Activated CD8-positive, alpha-beta T cell treated with anti-CD3 and anti-CD28 coated beads for 36 hours (primary cell): ENCODE measurements around the gene PPIB. TPM values are rescaled to one million over a fixed set of nuclear protein-coding genes. Genes with fewer than 3 reads are reported as not detected.

Source experiments
- ATAC-seq: fragments of 200-7000 bp; cut with Tn5 transposase; one replicate; pipeline ENCODE4 v1.10.0; 2021; ENCODE audit warnings: mild to moderate bottlenecking, moderate library complexity
- CTCF ChIA-PET: fragments of 350-600 bp; sonication (Branson Sonifier 250); formaldehyde crosslinking; loops from one replicate; lab custom pipeline; 2021; ENCODE audit warnings: antibody characterized with exemption; lab: Charles Lee
- POLR2A ChIA-PET: fragments of 350-600 bp; sonication (Branson Sonifier 250); formaldehyde crosslinking; loops from one replicate; lab custom pipeline; 2021; ENCODE audit warnings: antibody characterized with exemption; lab: Charles Lee
- DNase-seq: peaks from one replicate; pipeline ENCODE4 v3.0.0-alpha.2; 2020
- H3K27ac Mint-ChIP-seq: one replicate; pipeline ENCODE4 v1.8.0; 2021; ENCODE audit warnings: mild to moderate bottlenecking, mixed read lengths
- H3K27me3 Mint-ChIP-seq: one replicate; pipeline ENCODE4 v1.8.0; 2021; ENCODE audit warnings: mixed read lengths
- H3K36me3 Mint-ChIP-seq: one replicate; pipeline ENCODE4 v1.8.0; 2021; ENCODE audit warnings: low read depth, mixed read lengths
- H3K4me1 Mint-ChIP-seq: one replicate; pipeline ENCODE4 v1.8.0; 2021; ENCODE audit warnings: low read depth, mixed read lengths
- H3K4me3 Mint-ChIP-seq: one replicate; pipeline ENCODE4 v1.8.0; 2021; ENCODE audit warnings: mild to moderate bottlenecking, moderate library complexity, mixed read lengths
- H3K9me3 Mint-ChIP-seq: one replicate; pipeline ENCODE4 v1.8.0; 2021; ENCODE audit warnings: mixed read lengths
- intact Hi-C: fragments of 100-400 bp; cut with micrococcal nuclease; formaldehyde crosslinking; loops from one replicate; pipeline ENCODE4 v1.10.0; 2022
- total RNA-seq, 2 experiments: library from RNA; stranded (reverse); gene quantifications; one replicate each; pipeline ENCODE4 v1.2.3, GENCODE V29; 2021
- TF ChIP-seq, protein P1 (sequence below): fragments of 200-600 bp; IDR thresholded peaks from one replicate; pipeline ENCODE4 v1.8.0; 2022; ENCODE audit warnings: antibody characterized with exemption, mild to moderate bottlenecking

Gene PPIB
- total RNA-seq, 2 experiments from 2014 or later = 223 to 227 TPM

DNA sequence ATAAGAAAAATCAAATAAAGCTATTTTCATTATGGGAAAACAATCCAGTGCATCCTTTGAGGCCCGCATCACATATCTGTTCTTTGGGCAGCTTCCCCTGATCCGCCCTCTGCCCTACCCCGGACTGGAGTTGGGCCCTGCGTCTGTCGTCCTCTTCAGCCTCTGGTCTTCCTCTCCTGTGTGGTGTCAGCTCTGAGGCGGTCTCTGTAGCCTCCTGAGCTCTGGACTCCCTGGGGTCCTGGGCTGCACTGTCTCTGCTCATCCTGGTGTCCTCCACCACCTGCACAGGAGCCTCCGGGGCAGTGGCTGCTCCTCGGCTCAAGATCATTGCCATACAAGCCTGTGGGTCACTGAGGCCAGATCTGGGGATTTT lies 18.6 kb downstream of the PPIB start:
- Mint-ChIP-seq H3K27ac (no peak overlapping the region), H3K36me3 (peaks cover 6% of the 10 kb centered on the region), H3K9me3 (no peaks in the 10 kb centered on the region), H3K27me3 (no peaks in the 10 kb centered on the region), H3K4me3 (no peak overlapping the region), H3K4me1 (peaks cover 3% of the 10 kb centered on the region)
- intact Hi-C loops = no loop called here
- ChIA-PET CTCF (interaction anchor here (5.9 kb wide), 1 partner anchor 10 kb away, joined by 34 read pairs; no protein-coding TSS in a partner anchor), POLR2A (no interaction called here)
- TF ChIP-seq, protein P1, sequence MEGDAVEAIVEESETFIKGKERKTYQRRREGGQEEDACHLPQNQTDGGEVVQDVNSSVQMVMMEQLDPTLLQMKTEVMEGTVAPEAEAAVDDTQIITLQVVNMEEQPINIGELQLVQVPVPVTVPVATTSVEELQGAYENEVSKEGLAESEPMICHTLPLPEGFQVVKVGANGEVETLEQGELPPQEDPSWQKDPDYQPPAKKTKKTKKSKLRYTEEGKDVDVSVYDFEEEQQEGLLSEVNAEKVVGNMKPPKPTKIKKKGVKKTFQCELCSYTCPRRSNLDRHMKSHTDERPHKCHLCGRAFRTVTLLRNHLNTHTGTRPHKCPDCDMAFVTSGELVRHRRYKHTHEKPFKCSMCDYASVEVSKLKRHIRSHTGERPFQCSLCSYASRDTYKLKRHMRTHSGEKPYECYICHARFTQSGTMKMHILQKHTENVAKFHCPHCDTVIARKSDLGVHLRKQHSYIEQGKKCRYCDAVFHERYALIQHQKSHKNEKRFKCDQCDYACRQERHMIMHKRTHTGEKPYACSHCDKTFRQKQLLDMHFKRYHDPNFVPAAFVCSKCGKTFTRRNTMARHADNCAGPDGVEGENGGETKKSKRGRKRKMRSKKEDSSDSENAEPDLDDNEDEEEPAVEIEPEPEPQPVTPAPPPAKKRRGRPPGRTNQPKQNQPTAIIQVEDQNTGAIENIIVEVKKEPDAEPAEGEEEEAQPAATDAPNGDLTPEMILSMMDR = no peak
- ATAC-seq (no peak), DNase-seq (no peak)

DNA sequence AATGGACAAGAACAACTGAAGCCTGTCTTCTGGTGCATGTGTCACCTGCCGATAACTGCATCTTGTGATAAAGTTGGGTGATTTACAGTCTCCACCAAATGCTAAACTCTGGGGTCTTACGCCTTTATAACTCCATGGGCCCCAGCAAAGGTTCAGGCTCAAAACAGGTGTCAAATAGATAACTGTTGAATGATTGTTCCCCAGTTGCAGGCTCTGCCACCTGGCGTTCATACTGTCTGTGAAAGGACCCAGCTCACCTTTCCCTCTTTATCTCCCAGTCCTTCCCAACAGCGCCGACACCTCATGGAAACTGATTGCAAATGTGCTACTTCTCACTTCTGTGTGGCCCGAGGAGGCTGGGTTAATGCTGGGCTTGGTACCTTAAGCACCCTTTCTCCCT lies 19.5 kb downstream of the PPIB start:
- H3K4me3 Mint-ChIP-seq = no peak overlapping the region
- no peak overlapping the region for H3K27ac Mint-ChIP-seq
- H3K27me3 Mint-ChIP-seq = no peaks in the 10 kb centered on the region
- peaks cover 3% of the 10 kb centered on the region for H3K4me1 Mint-ChIP-seq
- ChIA-PET POLR2A (no interaction called here), CTCF (interaction anchor here (5.9 kb wide), 1 partner anchor 11 kb away, joined by 34 read pairs; no protein-coding TSS in a partner anchor)
- no peak for DNase-seq
- intact Hi-C loops = no loop called here
- H3K9me3 Mint-ChIP-seq = no peaks in the 10 kb centered on the region
- TF ChIP-seq, protein P1 = no peak
- ATAC-seq = no peak
- peaks cover 6% of the 10 kb centered on the region for H3K36me3 Mint-ChIP-seq

DNA sequence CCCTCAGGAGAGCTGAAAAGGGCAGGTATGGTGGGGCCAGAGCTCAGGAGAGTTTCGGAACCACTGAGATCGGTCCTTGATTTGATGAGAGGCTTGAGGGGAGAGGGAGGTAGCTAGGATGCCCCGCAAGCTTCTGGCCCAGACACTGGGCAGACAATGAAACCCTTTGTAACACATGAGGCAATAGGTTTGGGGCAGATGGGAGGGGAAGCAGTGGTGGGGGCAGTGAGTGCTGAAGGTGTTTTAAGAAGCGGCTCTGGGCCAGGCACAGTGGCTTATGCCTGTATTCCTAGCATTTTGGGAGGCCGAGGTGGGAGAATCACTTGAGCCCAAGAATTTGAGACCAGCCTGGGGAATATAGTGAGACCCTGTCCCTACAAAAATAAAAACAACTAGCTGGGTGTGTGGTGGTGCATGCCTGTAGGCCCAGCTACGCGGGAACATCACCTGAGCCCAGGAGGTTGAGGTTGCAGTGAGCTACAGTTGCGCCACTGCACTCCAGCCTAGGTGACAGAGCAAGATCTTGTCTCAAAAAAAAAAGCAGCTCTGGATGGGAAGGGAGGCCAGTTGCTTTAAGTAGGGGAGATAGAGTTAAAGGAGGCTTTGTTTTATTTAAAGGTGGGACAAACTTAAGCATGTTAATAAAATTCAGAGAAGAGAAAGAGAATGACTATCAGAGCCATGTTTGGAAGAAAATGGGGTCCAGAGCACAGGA lies 20.9 kb downstream of the PPIB start:
- Mint-ChIP-seq H3K4me1 (peaks cover 3% of the 10 kb centered on the region), H3K27me3 (no peaks in the 10 kb centered on the region), H3K27ac (peak overlapping the region; percentile 66), H3K36me3 (peaks cover 9% of the 10 kb centered on the region), H3K4me3 (no peak overlapping the region), H3K9me3 (no peaks in the 10 kb centered on the region)
- intact Hi-C loops = no loop called here
- CTCF ChIA-PET = interaction anchor here (5.9 kb wide), 1 partner anchor 12 kb away, joined by 34 read pairs; no protein-coding TSS in a partner anchor
- no peak for ATAC-seq
- POLR2A ChIA-PET = no interaction called here
- TF ChIP-seq, protein P1 = no peak
- DNase-seq = no peak

DNA sequence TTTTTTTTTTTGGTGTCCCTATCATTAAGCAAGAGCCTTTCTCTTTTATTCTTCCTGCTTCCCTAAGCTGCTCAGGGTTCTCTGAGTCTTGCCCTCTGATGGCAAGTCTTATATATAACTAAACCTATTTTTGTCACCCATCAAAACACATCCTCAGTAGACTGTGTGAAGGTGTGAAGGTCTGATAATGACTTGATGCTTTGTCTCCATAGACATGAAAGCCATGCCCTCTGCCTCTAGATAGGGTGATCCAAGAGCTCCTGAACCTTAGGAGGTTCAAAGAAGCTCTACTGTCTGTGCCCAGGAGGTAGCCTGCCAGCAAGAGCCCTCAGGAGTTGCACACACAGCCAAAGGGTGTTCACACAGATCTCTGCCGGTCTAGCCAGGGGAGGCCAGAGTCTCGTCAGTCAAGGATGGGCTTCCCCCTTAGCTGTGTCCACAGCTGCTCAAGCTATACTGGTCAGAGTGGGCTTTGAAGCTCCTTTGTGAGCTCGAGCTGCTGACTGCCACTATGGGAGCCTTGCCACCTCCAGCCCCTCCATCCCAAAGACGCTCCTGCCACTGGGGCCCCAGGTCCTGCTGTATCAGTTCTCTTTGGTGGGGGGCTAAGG lies 24.4 kb downstream of the PPIB start:
- no peak for ATAC-seq
- DNase-seq = no peak
- no peak overlapping the region for H3K4me3 Mint-ChIP-seq
- peaks cover 3% of the 10 kb centered on the region for H3K4me1 Mint-ChIP-seq
- H3K27ac Mint-ChIP-seq = no peak overlapping the region
- TF ChIP-seq, protein P1 = no peak
- intact Hi-C loops = no loop called here
- peaks cover 25% of the 10 kb centered on the region for H3K36me3 Mint-ChIP-seq
- ChIA-PET POLR2A (interaction anchor here (0.6 kb wide), 1 partner anchor 917 kb away, joined by 5 read pairs; no protein-coding TSS in a partner anchor), CTCF (interaction anchor here (1.6 kb wide), 1 partner anchor 15 kb away, joined by 10 read pairs; no protein-coding TSS in a partner anchor)
- no peaks in the 10 kb centered on the region for H3K9me3 Mint-ChIP-seq
- no peaks in the 10 kb centered on the region for H3K27me3 Mint-ChIP-seq
